Glutamatergic neuron (in vitro differentiated cells): ENCODE results near the gene CNTNAP2. TPM values are rescaled to one million over a fixed set of nuclear protein-coding genes. Genes with fewer than 3 reads are reported as not detected.

Experiments used
- DNase-seq: peaks from one replicate; pipeline ENCODE4 v3.0.0; 2022
- H3K27ac Mint-ChIP-seq: one replicate; pipeline ENCODE4 v1.8.0; 2020; ENCODE audit warnings: mild to moderate bottlenecking, mixed read lengths, inconsistent platforms; ENCODE audit not compliant: unreplicated experiment
- H3K27me3 Mint-ChIP-seq: one replicate; pipeline ENCODE4 v1.8.0; 2020; ENCODE audit warnings: mild to moderate bottlenecking, moderate library complexity, mixed read lengths, inconsistent platforms; ENCODE audit not compliant: unreplicated experiment
- H3K36me3 Mint-ChIP-seq: one replicate; pipeline ENCODE4 v1.8.0; 2020; ENCODE audit warnings: mild to moderate bottlenecking, mixed read lengths, inconsistent platforms; ENCODE audit not compliant: unreplicated experiment
- H3K4me1 Mint-ChIP-seq: one replicate; pipeline ENCODE4 v1.8.0; 2020; ENCODE audit warnings: mild to moderate bottlenecking, low read depth, mixed read lengths, inconsistent platforms; ENCODE audit not compliant: unreplicated experiment
- H3K4me3 Mint-ChIP-seq: one replicate; pipeline ENCODE4 v1.8.0; 2020; ENCODE audit warnings: mild to moderate bottlenecking, mixed read lengths, inconsistent platforms; ENCODE audit not compliant: unreplicated experiment
- H3K9me3 Mint-ChIP-seq: one replicate; pipeline ENCODE4 v1.8.0; 2020; ENCODE audit warnings: mild to moderate bottlenecking, moderate library complexity, mixed read lengths, inconsistent platforms; ENCODE audit not compliant: unreplicated experiment
- total RNA-seq: library from RNA; stranded (reverse); fragmentation: NEBNext Ultra II Directional; extraction: Animal tissue kit (Norgen Biotek cat#: 25700); gene quantifications from one replicate; pipeline ENCODE4 v1.2.1, GENCODE V29; 2021; ENCODE audit not compliant: unreplicated experiment
- TF ChIP-seq, protein P1 (sequence below): fragments of 200-600 bp; sonication (generic); IDR thresholded peaks from one replicate; pipeline ENCODE4 v1.5.0; 2021; ENCODE audit not compliant: partially characterized antibody, unreplicated experiment

Gene CNTNAP2
- total RNA-seq, 1 donor from 2014 or later = 25.8 TPM

DNA sequence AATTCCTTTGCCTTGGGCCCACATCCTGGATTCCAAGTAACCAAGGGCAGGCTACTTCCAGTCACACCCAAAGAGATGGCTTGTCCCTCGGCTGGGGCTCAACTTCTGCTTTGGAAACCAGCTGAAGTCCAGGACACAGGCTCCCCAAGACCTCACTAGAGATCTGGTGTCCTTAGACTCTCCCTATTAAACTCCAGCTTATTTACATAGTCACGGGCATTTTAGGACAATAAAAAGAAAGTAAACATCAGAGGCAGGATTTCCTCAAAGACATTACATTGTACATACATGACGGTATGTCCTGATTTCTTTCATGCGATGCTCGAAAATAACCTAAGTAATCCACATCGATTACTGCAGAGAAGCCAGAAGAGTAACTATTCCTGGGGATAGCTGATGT, 2012.4 kb downstream of the CNTNAP2 start:
- Mint-ChIP-seq H3K9me3 (peaks cover 1% of the 10 kb centered on the region), H3K27ac (no peak overlapping the region), H3K4me1 (peaks cover 2% of the 10 kb centered on the region), H3K4me3 (no peak overlapping the region), H3K36me3 (no peaks in the 10 kb centered on the region), H3K27me3 (no peaks in the 10 kb centered on the region)
- no peak for DNase-seq
- TF ChIP-seq, protein P1, sequence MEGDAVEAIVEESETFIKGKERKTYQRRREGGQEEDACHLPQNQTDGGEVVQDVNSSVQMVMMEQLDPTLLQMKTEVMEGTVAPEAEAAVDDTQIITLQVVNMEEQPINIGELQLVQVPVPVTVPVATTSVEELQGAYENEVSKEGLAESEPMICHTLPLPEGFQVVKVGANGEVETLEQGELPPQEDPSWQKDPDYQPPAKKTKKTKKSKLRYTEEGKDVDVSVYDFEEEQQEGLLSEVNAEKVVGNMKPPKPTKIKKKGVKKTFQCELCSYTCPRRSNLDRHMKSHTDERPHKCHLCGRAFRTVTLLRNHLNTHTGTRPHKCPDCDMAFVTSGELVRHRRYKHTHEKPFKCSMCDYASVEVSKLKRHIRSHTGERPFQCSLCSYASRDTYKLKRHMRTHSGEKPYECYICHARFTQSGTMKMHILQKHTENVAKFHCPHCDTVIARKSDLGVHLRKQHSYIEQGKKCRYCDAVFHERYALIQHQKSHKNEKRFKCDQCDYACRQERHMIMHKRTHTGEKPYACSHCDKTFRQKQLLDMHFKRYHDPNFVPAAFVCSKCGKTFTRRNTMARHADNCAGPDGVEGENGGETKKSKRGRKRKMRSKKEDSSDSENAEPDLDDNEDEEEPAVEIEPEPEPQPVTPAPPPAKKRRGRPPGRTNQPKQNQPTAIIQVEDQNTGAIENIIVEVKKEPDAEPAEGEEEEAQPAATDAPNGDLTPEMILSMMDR = no peak

DNA sequence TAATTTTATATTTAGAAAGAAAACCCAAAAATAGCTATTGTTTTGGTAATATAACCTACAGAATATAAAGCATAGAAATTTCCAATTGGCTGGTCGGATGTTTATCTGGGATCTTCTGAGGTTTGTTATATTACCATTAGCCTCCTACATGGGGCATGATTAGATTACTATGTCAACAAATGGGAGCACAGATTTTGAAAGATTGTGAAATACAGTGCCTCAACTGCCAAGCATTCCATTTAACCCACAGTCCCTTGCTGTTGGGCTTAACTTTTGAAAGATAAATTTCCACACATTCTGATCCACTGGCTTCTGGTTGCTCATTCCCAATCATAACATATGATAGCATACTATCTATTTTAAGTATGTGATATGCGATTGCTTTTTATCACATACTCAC, 2018.5 kb downstream of the CNTNAP2 start:
- no peaks in the 10 kb centered on the region for H3K36me3 Mint-ChIP-seq
- TF ChIP-seq, protein P1 = no peak
- H3K4me1 Mint-ChIP-seq = peaks cover 13% of the 10 kb centered on the region
- H3K27me3 Mint-ChIP-seq = no peaks in the 10 kb centered on the region
- no peak overlapping the region for H3K27ac Mint-ChIP-seq
- DNase-seq = no peak
- H3K4me3 Mint-ChIP-seq = no peak overlapping the region
- H3K9me3 Mint-ChIP-seq = peaks cover 1% of the 10 kb centered on the region

DNA sequence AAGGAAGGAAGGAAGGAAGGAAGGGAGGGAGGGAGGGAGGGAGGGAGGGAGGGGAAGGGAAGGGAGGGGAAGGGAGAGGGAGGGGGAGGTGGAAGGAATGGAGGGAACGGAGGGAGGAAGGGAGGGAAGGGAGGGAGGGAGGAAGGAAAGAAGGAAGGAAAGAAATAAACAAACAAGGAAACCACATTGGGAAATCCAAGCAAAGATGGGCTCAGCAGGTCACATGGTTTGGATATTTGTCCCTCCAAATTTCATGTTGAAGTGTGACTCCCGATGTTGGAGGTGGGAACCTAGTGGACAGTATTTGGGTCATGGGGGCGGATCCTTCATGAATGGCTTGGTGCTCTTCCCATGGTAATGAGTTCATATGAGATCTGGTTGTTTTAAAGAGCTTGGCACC, 2019.4 kb downstream of the CNTNAP2 start:
- H3K9me3 Mint-ChIP-seq = no peaks in the 10 kb centered on the region
- DNase-seq = no peak
- TF ChIP-seq, protein P1 = no peak
- no peaks in the 10 kb centered on the region for H3K27me3 Mint-ChIP-seq
- no peaks in the 10 kb centered on the region for H3K36me3 Mint-ChIP-seq
- no peak overlapping the region for H3K4me3 Mint-ChIP-seq
- peaks cover 13% of the 10 kb centered on the region for H3K4me1 Mint-ChIP-seq
- no peak overlapping the region for H3K27ac Mint-ChIP-seq

DNA sequence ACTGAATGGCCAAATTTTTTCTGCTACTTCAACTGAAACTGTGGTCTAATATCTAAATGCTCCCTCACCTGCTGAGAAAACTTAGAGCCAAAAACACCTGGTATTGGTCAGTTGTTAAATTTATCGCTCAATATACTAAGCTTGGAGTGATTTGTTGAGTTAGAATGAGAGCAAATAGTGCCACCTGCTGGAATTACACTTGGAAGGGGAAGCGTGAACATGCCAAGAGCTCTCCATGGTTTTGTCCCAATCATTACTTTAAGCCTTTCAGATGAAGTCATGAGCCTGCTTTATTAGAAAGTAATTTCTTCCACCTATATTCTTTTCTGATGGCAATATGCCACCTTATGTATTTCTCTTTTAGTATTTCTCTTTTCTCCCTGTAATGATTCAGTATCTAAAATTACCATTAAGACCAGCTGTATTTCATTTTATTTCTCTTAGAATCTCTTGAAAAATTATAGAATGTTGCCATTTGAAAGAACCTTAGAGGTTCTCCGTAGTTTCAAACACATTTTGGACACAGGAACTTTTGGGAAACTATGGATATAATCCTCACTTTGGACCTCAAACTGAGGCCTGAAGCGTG, 2026.2 kb downstream of the CNTNAP2 start:
- TF ChIP-seq, protein P1 = peak; percentile 63
- Mint-ChIP-seq H3K9me3 (no peaks in the 10 kb centered on the region), H3K27me3 (no peaks in the 10 kb centered on the region), H3K27ac (no peak overlapping the region), H3K36me3 (no peaks in the 10 kb centered on the region), H3K4me1 (peaks cover 11% of the 10 kb centered on the region), H3K4me3 (no peak overlapping the region)
- DNase-seq = no peak

DNA sequence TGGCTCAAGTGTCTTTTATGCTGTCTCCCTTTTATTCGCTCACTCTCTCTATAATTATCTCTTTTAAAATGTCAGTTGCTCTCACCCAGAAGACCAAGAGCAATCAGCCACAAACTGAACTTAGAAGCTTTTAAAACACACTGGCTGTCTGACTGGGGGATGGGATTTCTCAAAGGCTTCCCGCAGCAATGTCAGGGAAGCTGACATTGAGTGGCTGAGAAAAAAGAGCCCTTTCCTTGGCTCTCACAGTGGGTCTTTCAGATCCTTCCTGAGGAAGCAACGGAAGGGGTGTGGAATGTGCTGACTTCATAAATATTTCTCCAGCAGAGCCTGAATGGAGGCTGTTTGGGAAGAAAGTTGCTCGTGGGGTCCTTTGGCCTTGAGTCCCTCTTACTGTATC, 2028.2 kb downstream of the CNTNAP2 start:
- H3K27ac Mint-ChIP-seq = no peak overlapping the region
- H3K27me3 Mint-ChIP-seq = no peaks in the 10 kb centered on the region
- H3K36me3 Mint-ChIP-seq = no peaks in the 10 kb centered on the region
- H3K4me3 Mint-ChIP-seq = no peak overlapping the region
- DNase-seq = no peak
- H3K9me3 Mint-ChIP-seq = no peaks in the 10 kb centered on the region
- no peaks in the 10 kb centered on the region for H3K4me1 Mint-ChIP-seq
- TF ChIP-seq, protein P1 = no peak
